Kidney glomerular epithelial cell (primary cell): ENCODE data around the gene TMED5.
A peak's percentile ranks its signal among the peaks of the same experiment; 100 is the strongest.
"Not testable (repeated sequence)": the region's sequence is repeated elsewhere in the genome, so short reads cannot be mapped to it uniquely, and the experiment has no call there.

Experiments used
- DNase-seq: peaks from one replicate; lab custom pipeline; 2025; lab: John Stamatoyannopoulos, UW

Gene TMED5

DNA sequence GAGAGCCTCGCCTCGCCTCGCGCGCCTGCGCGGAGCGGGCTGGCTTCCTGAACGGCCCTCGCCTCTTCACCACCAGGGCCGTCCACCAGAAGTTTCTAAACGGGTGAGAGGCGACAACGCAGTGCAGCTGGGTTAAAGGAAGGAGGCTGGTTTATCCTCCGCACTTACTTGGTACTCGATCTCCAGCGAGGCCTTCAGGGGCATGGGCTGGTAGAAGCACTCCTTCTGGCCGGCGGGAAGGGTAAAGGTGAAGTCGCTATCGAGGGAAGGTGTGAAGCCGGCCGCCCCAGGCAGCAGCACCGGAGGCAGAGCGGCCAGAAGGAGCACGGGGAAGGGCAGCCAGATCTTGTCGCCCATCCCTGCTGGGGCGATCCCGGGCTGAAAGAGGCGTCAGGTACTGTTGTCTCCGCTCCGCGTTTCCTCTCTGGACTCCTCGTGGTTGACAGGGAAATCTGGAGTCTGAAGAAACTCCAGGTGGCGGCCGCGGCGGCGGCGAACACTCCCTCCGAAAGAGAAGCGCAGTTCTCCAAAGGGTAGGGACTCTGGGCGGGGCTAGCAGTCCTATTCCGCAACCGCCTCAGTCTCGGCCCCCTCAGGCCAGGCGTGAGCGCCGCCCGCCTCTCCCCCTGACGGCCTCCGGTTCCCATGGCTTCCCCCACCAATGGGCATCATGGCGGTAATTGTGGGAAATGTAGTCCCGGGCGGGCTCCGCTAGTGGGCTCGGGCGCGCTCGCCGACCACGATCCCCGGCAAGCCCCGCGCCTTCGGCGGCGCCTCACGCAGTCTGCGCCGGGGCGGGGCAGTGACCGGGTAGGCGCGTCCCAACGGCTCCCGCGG is at the start of gene TMED5:
Gene TMED5 (minus strand): TSS at position 528 of the 837 bp plus-strand sequence. CDS start 171 bp downstream, at position 357.
- DNase-seq, result peak; percentile 95

GRCh38 chr1:93223023-93223675 is 42.9 kb upstream of the TMED5 start:
- no peak for DNase-seq

GRCh38 chr1:93221913-93222312 is 41.7 kb upstream of the TMED5 start:
- no peak for DNase-seq

DNA sequence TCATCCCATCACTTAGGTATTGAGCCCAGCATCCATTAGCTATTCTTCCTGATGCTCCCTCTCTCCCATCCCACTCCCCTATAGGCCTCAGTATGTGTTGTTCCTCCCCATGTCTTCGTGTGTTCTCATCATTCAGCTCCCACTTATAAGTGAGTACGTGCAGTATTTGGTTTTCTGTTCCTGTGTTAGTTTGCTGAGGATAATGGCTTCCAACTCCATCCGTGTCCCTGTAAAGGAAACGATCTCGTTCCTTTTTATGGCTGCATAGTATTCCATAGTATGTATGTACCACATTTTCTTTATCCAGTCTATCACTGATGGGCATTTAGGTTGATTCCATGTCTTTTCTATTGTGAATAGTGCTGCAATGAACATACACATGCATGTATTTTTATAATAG is 40.5 kb upstream of the TMED5 start:
- DNase-seq, result not testable (repeated sequence)

GRCh38 chr1:93219443-93219842 is 39.2 kb upstream of the TMED5 start:
- peak; percentile 40 for DNase-seq

GRCh38 chr1:93215322-93215721 is 35.1 kb upstream of the TMED5 start:
- DNase-seq, result no peak

- DNase-seq, result no peak
Observed at GRCh38 chr1:93207211-93207610, 27.0 kb upstream of the TMED5 start.

- DNase-seq, result no peak
Observed at GRCh38 chr1:93206567-93206954, 26.3 kb upstream of the TMED5 start.

GRCh38 chr1:93205892-93206566 is 25.8 kb upstream of the TMED5 start:
- DNase-seq, result no peak

- DNase-seq, result no peak
Observed at GRCh38 chr1:93200714-93201113, 20.5 kb upstream of the TMED5 start.

- DNase-seq, result no peak
Observed at GRCh38 chr1:93200086-93200620, 19.9 kb upstream of the TMED5 start.

DNA sequence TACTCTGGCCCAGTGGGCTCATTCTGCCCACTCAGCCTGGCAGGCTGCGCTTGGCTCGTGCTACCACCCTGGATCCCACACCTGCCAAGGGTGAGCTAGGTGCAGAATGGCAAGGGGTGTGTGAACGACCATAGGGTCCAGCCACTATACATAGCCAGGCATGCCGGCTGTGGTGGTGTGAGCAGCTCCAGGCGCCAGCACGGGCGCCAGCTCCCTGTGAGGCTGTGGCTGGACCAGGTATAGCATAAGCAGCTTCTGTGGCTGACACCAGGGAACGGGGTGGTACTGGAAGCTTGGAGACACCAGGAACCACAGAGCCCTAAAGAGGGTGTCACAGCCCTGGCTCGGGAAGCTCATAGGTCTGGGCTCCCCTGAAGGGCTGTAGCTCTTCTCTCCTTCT is 18.9 kb upstream of the TMED5 start:
- no peak for DNase-seq

GRCh38 chr1:93196591-93196990 is 16.4 kb upstream of the TMED5 start:
- DNase-seq, result peak; percentile 22

DNA sequence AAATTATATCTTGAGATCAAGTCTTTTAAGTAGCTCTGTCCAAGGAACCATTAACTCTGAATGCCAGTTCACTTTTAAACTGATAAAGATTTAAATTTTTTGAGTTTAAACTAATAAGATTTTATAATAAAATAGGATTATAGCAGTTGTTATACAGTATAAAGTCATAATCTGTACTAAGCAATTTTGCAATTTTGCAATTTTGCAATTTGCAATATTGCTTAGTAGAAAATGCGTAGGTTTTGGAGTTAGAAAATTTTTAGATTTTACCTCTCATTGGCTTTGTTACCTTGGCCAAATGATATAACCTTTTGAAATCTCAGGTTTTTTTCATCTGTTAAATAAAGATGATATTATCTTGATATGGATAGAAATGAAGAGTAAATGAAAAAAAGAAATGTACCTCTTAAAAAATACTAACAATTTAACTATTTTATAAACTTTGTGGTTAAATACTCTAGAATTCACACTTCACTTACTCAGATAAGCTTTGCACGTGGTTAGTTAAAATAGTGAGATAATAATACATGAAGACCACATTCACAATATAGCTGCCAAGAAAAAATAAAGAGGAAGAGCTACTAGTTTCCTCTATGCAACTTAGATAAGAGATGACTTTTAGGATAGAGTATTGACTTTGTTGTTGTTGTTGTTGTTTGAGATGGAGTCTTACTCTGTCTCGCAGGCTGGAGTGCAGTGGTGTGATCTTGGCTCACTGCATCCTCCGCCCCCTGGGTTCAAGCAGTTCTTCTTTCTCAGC is 14.2 kb upstream of the TMED5 start:
- DNase-seq, result no peak

DNA sequence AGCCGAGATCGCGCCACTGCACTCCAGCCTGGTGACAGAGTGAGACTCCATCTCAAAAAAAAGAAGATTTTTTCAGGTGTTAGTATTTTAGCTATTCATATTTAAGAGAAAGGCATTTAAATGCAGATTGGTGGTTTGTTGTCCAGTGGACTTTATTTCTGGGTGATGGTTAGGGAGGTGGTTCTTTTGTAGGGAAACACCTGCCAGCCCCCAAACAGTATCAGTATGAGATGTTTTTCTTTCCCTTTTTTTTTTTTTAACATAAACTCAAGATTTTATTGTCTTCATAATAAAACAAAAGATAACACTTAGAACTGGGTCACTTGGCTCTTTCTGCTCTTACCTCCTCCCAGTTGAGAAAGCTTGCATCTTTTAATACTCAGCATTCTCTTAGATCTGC is 10.2 kb upstream of the TMED5 start:
- DNase-seq, result no peak

DNA sequence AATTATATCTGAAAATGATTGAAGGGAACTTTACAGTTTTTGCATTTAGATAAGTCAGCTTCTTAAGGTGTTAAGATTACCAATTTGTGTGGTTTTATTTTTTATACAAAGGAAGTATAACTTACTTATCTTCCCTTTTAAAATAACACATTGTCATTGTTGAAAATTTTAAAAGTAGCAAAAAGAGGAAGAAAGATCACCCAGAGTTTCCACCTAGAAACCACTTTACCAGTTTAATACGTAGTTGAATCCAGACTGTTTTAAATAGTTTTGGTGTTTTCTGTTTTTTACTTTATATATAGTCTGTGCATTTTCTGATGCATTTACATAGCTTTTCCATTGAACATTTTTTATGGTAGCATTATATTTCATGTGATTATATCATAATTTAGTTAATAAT is 6.5 kb upstream of the TMED5 start:
- DNase-seq, result no peak

DNA sequence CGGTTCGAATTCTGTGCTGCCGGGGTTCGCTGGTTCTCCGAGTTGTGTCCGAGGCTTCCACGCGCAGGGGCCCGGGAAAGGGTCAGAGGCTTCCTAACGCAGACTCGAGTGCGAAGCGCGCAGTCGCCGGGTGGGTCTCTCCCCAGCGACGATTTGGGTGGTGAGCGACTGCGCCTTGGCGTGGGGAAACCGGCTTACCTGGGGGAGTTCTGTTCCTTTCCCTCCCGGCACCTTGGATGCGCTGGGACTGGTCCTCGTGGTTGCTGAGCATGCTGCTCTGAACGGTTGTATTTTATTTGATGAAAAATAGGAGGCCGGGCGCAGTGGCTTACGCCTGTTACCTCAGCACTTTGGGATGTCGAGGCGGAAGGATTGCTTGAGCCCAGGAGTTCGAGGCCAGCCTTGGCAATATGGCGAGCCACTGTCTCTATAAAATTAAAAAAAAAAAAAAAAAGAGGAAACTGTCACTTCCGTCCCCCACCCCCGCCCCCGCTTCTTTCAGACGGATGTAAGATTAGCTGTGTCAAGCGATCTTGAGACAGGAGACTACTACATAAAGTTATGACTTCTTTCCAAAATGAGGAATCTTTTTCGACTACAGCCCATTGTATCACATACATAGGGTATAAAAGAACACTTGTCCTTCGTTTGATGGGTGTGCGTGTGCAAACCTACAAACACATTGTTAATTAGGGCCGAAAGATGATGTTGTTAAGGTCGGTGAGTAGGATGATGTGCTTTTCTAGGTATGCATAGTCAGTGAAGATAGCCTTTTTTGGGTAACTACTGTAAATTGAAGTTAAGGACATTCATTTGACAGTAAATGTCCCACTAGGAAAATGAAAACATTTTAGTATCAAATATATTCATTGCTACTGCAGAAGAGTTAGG is 755 bp upstream of the TMED5 start, which contains the start of gene CCDC18:
Gene CCDC18 (plus strand): TSS at position 2 of the 891 bp plus-strand sequence. CDS start 2,638 bp downstream, outside the sequence.
- DNase-seq, result no peak

DNA sequence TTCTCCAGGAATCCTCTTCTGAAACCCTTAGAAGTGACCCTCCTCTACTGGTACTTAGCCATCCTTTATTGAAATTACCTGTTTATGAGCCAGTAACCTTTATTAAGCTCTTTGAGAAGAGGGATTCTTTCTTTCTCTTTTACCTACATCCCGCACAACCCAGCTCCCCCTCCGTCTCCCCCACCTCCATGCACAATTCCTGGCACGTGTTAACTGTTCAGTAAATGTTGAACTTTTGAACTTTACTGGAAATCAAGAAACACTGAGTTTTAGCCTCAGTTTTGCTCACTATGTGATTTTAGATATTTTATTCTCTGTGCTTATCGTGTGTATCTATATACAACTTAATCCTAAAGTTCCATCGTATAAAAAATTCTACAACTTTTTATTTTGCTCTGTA is 1.8 kb downstream of the TMED5 start:
- no peak for DNase-seq

DNA sequence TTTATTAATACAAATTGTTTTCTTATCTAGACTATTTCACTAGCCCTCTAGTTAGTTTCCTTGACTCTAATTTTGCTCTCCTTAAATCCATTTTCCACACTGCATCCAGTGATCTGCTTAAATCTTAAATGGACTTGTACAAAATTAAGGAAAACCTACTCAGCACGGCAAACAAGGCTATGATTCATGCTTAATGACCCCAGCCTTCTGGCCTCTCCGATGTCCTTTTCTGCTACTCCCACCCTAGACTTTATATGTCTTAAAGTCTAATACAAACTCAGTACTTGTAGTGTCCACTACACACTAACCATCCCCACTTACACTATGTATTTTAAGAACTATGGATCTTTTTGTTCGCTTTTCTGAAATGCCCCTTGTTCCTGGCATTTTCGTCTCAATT is 2.2 kb downstream of the TMED5 start:
- peak; percentile 11 for DNase-seq

DNA sequence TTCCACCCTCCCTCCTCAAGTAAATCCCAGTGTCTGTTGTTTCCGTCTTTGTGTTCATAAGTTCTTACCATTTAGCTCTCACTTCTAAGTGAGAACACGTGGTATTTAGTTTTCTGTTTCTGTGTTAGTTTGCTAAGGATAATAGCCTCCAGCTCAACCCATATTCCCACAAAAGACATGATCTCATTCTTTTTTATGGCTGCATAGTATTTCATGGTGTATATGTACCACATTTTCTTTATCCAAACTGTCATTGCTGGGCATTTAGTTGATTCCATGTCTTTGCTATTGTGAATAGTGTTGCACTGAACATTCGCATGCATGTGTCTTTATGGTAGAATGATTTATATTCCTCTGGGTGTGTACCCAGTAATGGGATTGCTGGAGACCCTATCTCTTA is 5.6 kb downstream of the TMED5 start:
- DNase-seq, result not testable (repeated sequence)

GRCh38 chr1:93172778-93173177 is 7.4 kb downstream of the TMED5 start:
- no peak for DNase-seq
